RWPE2 (cell line): ENCODE measurements around the gene MSH2.
"Not testable (repeated sequence)": the region's sequence is repeated elsewhere in the genome, so short reads cannot be mapped to it uniquely, and the experiment has no call there.

Source experiments
- ATAC-seq: fragments of 200-7000 bp; cut with Tn5 transposase; 3 replicates; pipeline ENCODE4 v1.9.1; 2021; ENCODE audit warnings: low read depth
- DNase-seq: peaks from one replicate; pipeline ENCODE4 v3.0.0-alpha.2; 2020; ENCODE audit warnings: low spot score
- H3K27ac ChIP-seq: fragments of 450-650 bp; 2 replicates; pipeline ENCODE4 v1.5.1; 2017; ENCODE audit warnings: mild to moderate bottlenecking; ENCODE audit not compliant: poor library complexity, severe bottlenecking
- H3K27me3 ChIP-seq: fragments of 250-450 bp; sonication (Bioruptor Pico); 2 replicates; pipeline ENCODE4 v1.5.1; 2021; ENCODE audit warnings: mild to moderate bottlenecking, moderate library complexity; ENCODE audit not compliant: insufficient read depth, poor library complexity, severe bottlenecking
- H3K36me3 ChIP-seq: fragments of 250-450 bp; sonication (Bioruptor Pico); 2 replicates; pipeline ENCODE4 v1.5.1; 2020; ENCODE audit warnings: low read depth, mild to moderate bottlenecking, moderate library complexity
- H3K4me1 ChIP-seq: fragments of 250-450 bp; sonication (Bioruptor Pico); 2 replicates; pipeline ENCODE4 v1.5.1; 2021; ENCODE audit warnings: mild to moderate bottlenecking, moderate library complexity; ENCODE audit not compliant: insufficient read depth, poor library complexity, severe bottlenecking
- H3K4me3 ChIP-seq: fragments of 250-450 bp; sonication (Bioruptor Pico); 2 replicates; pipeline ENCODE4 v1.5.1; 2021; ENCODE audit warnings: mild to moderate bottlenecking, moderate library complexity; ENCODE audit not compliant: severe bottlenecking
- H3K9me3 ChIP-seq: fragments of 250-450 bp; sonication (Bioruptor Pico); 2 replicates; pipeline ENCODE4 v1.5.1; 2021; ENCODE audit warnings: mild to moderate bottlenecking, moderate library complexity; ENCODE audit not compliant: severe bottlenecking
- CTCF ChIP-seq: fragments of 450-650 bp; IDR thresholded peaks from one replicate; pipeline ENCODE4 v1.5.1; 2017; ENCODE audit warnings: mild to moderate bottlenecking, moderate library complexity; ENCODE audit not compliant: poor library complexity, severe bottlenecking

Gene MSH2

GRCh38 chr2:47405757-47406156, 2.8 kb downstream of the MSH2 start:
- Histone ChIP-seq H3K4me1 (no peaks in the 10 kb centered on the region), H3K9me3 (no peaks in the 10 kb centered on the region), H3K36me3 (peaks cover 48% of the 10 kb centered on the region), H3K27ac (no peak overlapping the region), H3K4me3 (no peak overlapping the region), H3K27me3 (no peaks in the 10 kb centered on the region)
- TF ChIP-seq CTCF = no peak
- DNase-seq (no peak), ATAC-seq (no peak)

- H3K27me3 ChIP-seq, H3K4me3 ChIP-seq, DNase-seq, ATAC-seq, H3K4me1 ChIP-seq, H3K27ac ChIP-seq, H3K9me3 ChIP-seq: not testable (repeated sequence)
- peaks cover 54% of the 10 kb centered on the region for H3K36me3 ChIP-seq
Observed at GRCh38 chr2:47406649-47407330, 3.8 kb downstream of the MSH2 start.

GRCh38 chr2:47407976-47408375, 5.0 kb downstream of the MSH2 start:
- not testable (repeated sequence) for H3K27ac ChIP-seq, ATAC-seq

GRCh38 chr2:47414682-47415458, 11.9 kb downstream of the MSH2 start:
- Histone ChIP-seq H3K4me1 (no peaks in the 10 kb centered on the region), H3K9me3 (no peaks in the 10 kb centered on the region), H3K36me3 (peaks cover 73% of the 10 kb centered on the region), H3K4me3 (no peak overlapping the region), H3K27me3 (no peaks in the 10 kb centered on the region), H3K27ac (no peak overlapping the region)
- DNase-seq (no peak), ATAC-seq (no peak; the same call in 2 of the 3 replicates)
- no peak for TF ChIP-seq CTCF

More at GRCh38 chr2:47407976-47408375, 5.0 kb downstream of the MSH2 start:
- H3K4me1 ChIP-seq, H3K27me3 ChIP-seq, DNase-seq, H3K4me3 ChIP-seq, H3K9me3 ChIP-seq: not testable (repeated sequence)
- H3K36me3 ChIP-seq = peaks cover 66% of the 10 kb centered on the region

GRCh38 chr2:47420214-47420613, 17.3 kb downstream of the MSH2 start:
- Histone ChIP-seq H3K27me3 (no peaks in the 10 kb centered on the region), H3K9me3 (no peaks in the 10 kb centered on the region), H3K4me3 (no peak overlapping the region), H3K4me1 (peaks cover 14% of the 10 kb centered on the region), H3K27ac (peak overlapping the region; percentile 71), H3K36me3 (peaks cover 80% of the 10 kb centered on the region)
- no peak for TF ChIP-seq CTCF
- DNase-seq (no peak), ATAC-seq (no peak)

- H3K4me3 ChIP-seq, ATAC-seq, H3K27me3 ChIP-seq, DNase-seq, H3K9me3 ChIP-seq: not testable (repeated sequence)
- H3K36me3 ChIP-seq = peaks cover 81% of the 10 kb centered on the region
- peak overlapping the region; percentile 71 for H3K27ac ChIP-seq
- H3K4me1 ChIP-seq = peaks cover 14% of the 10 kb centered on the region
Observed at GRCh38 chr2:47420683-47421082, 17.7 kb downstream of the MSH2 start.
